ENCODE results near the gene CHMP1A.

GRCh38 chr16:89615596-89616090 is 41.9 kb downstream of the CHMP1A start:
- TF ChIP-seq CTCF (IDR thresholded peaks at IDR 0.05) (peak in 1 of 3 donors; percentile 41), POLR2A (IDR thresholded peaks at IDR 0.05) (no peak)

Measured in ovary (tissue), 3 donors.